ENCODE measurements around the gene PLA2G3. TPM values are rescaled to one million over a fixed set of nuclear protein-coding genes. Genes with fewer than 3 reads are reported as not detected.

PLA2G3 gene
- total RNA-seq, 1 experiment from 2014 or later = not detected

DNA sequence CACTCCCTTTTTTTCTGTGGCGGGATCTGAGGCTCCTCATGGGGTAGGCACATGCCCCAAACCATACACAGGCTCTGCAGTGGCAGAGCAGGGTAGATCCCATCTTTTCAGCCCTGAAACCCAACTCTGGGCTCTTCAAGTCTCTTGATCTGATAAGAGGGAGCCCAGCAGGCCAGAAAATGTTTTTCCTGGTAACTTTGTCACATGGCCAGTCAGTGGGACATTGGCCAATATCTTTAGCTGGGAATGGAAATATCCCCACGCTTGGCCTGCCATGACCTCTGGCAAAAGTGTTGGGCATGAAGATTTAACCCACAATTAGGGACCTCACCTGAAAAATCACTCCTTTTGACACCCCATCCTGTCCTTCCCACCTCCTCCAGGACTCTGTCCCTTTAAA lies 9.4 kb downstream of the PLA2G3 start (continued):
- TF ChIP-seq, protein P1, sequence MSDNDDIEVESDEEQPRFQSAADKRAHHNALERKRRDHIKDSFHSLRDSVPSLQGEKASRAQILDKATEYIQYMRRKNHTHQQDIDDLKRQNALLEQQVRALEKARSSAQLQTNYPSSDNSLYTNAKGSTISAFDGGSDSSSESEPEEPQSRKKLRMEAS (IDR thresholded peaks at IDR 0.05) = no peak
- TF ChIP-seq REST (IDR thresholded peaks at IDR 0.05; ENCODE audit: low read depth) = no peak

GRCh38 chr22:31128156-31128555 lies 12.2 kb downstream of the PLA2G3 start:
- Histone ChIP-seq H3K4me1 (ENCODE audit: control insufficient read depth in 1 of 2, insufficient read depth in 2 of 2, low read length in 2 of 2) (peaks cover 4 to 13% of the 10 kb centered on the region in 2 experiments; a peak in 2 of 4 replicates), H3K27ac (ENCODE audit: low read depth, low read length) (no peak overlapping the region), H2AFZ (ENCODE audit: low read depth, low read length, poor library complexity, severe bottlenecking) (no peak overlapping the region), H3K4me2 (ENCODE audit: low read length) (no peak overlapping the region), H3K36me3 (ENCODE audit: control insufficient read depth in 1 of 2, insufficient read depth in 2 of 2, low read length in 2 of 2) (no peaks in the 10 kb centered on the region), H3K79me2 (ENCODE audit: insufficient read depth, low read length) (no peaks in the 10 kb centered on the region), H3K9me3 (ENCODE audit: control insufficient read depth in 1 of 2, insufficient read depth in 1 of 2, low read depth in 1 of 2, low read length in 2 of 2) (no peaks in the 10 kb centered on the region), H3K9ac (ENCODE audit: low read length) (no peak overlapping the region), H3K4me3 (replicated peaks in 1 of 2; ENCODE audit: low read depth in 1 of 2, low read length in 2 of 2) (no peak overlapping the region), H3K27me3 (ENCODE audit: insufficient read depth, low read length) (no peaks in the 10 kb centered on the region), H4K20me1 (ENCODE audit: insufficient read depth) (no peaks in the 10 kb centered on the region), H3K9me2 (ENCODE audit: insufficient read depth) (no peaks in the 10 kb centered on the region)
- RAD21 ChIA-PET (ENCODE audit: low non-redundant PET in 1 of 2, low total read pairs in 2 of 2, uncharacterized antibody in 2 of 2, unreplicated experiment in 2 of 2) = no interaction called here
- TF ChIP-seq REST (IDR thresholded peaks at IDR 0.05; ENCODE audit: low read depth) = no peak
- TF ChIP-seq, protein P2, sequence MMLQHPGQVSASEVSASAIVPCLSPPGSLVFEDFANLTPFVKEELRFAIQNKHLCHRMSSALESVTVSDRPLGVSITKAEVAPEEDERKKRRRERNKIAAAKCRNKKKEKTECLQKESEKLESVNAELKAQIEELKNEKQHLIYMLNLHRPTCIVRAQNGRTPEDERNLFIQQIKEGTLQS (IDR thresholded peaks at IDR 0.05) = no peak
- no peak for TF ChIP-seq POLR2AphosphoS5 (IDR thresholded peaks at IDR 0.05; ENCODE audit: low read depth, low read length)
- no peak for TF ChIP-seq RAD21 (IDR thresholded peaks at IDR 0.05; ENCODE audit: low read depth)
- TF ChIP-seq SRF (IDR thresholded peaks at IDR 0.05; ENCODE audit: low read depth) = no peak
- TF ChIP-seq TCF7L2 (IDR thresholded peaks at IDR 0.05; ENCODE audit: borderline replicate concordance, extremely low read depth, insufficient read depth, insufficient read length) = no peak
- no peak for TF ChIP-seq ZFX (IDR thresholded peaks at IDR 0.05)
- no peak for TF ChIP-seq CBX3 (IDR thresholded peaks at IDR 0.05; ENCODE audit: low read depth)
- TF ChIP-seq CEBPB (IDR thresholded peaks at IDR 0.05; ENCODE audit: low read depth) = no peak
- TF ChIP-seq, protein P1 (IDR thresholded peaks at IDR 0.05) = no peak
- TF ChIP-seq EGR1 (IDR thresholded peaks at IDR 0.05; ENCODE audit: low read depth) = no peak
- TF ChIP-seq CTCF (IDR thresholded peaks at IDR 0.05 in 2 of 3, conservative IDR thresholded peaks at IDR 0.05 in 1 of 3; ENCODE audit: borderline replicate concordance in 1 of 3, insufficient read depth in 1 of 3, low read depth in 2 of 3, low read length in 2 of 3) = no peak
- no peak for TF ChIP-seq SP1 (IDR thresholded peaks at IDR 0.05; ENCODE audit: low read depth)
- intact Hi-C loops (cut with micrococcal nuclease) = no loop called here
- no TSS peak for BruUV-seq (replicated peaks)
- CTCF ChIA-PET = interaction anchor here (1.5 kb wide), 1 partner anchor 20 kb away, joined by 6 read pairs; the partner anchor contains the start of gene SELENOM
- POLR2A ChIA-PET = no interaction called here
- DNase-seq (ENCODE audit: low read depth, low spot score) = no peak
- no peak for ATAC-seq

All from HCT116 (cell line).